SK-N-SH (cell line): ENCODE results near the gene CADM2. TPM values are rescaled to one million over a fixed set of nuclear protein-coding genes. Genes with fewer than 3 reads are reported as not detected.

Experiments used
- CTCF ChIA-PET: fragments of 300-600, 350-600 bp; formaldehyde crosslinking; extraction: SDS; loops from one replicate; lab custom pipeline; 2021; lab: Yijun Ruan, JAX
- POLR2A ChIA-PET: fragments of 350-600 bp; sonication (Branson Sonifier 250); formaldehyde crosslinking; extraction: SDS; loops from one replicate; lab custom pipeline; 2020; ENCODE audit warnings: antibody characterized with exemption, inconsistent platforms; lab: Yijun Ruan, JAX
- DNase-seq: peaks from one replicate; pipeline ENCODE4 v3.0.0; 2012
- H2AFZ ChIP-seq: fragments of 200-600 bp; sonication (generic); 2 replicates; pipeline ENCODE4 v1.8.1; 2016; ENCODE audit warnings: antibody characterized with exemption, mild to moderate bottlenecking, low read depth
- H3F3A ChIP-seq: fragments of 200-600 bp; sonication (generic); replicated peaks from 2 replicates; pipeline ENCODE3; 2016; ENCODE audit warnings: antibody characterized with exemption, mild to moderate bottlenecking; ENCODE audit not compliant: insufficient read depth
- H3K27ac ChIP-seq, 2 experiments: fragments of 200-500 bp in 1 of 2; fragments of 200-600 bp in 1 of 2; sonication (Bioruptor generic) in 1 of 2; sonication (generic), shearing (Covaris generic) in 1 of 2; 2 replicates each; pipeline versions ENCODE4 v1.5.1 to v1.6.1; 2014 to 2016; ENCODE audit warnings: low read depth in 2 of 2, inconsistent platforms in 1 of 2, low read length in 1 of 2, mild to moderate bottlenecking in 1 of 2, mixed read lengths in 1 of 2
- H3K27me3 ChIP-seq: fragments of 200-600 bp; sonication (generic), shearing (Covaris generic); 2 replicates; pipeline ENCODE4 v1.6.1; 2016; ENCODE audit warnings: mixed run types; ENCODE audit not compliant: insufficient read depth
- H3K36me3 ChIP-seq, 2 experiments: fragments of 200-500 bp in 1 of 2; fragments of 200-600 bp in 1 of 2; sonication (Bioruptor generic) in 1 of 2; sonication (generic) in 1 of 2; replicated peaks in 1 of 2; 2 replicates each; pipeline versions ENCODE3 to v1.5.1; 2014 to 2016; ENCODE audit warnings: low read length in 1 of 2, mild to moderate bottlenecking in 1 of 2; ENCODE audit not compliant: insufficient read depth in 2 of 2, control insufficient read depth in 1 of 2
- H3K4me1 ChIP-seq, 2 experiments: fragments of 200-500 bp in 1 of 2; fragments of 200-600 bp in 1 of 2; sonication (Bioruptor generic) in 1 of 2; sonication (generic), shearing (Covaris generic) in 1 of 2; 2 replicates each; pipeline versions ENCODE4 v1.5.1 to v1.6.1; 2014 to 2016; ENCODE audit warnings: low read depth in 1 of 2, low read length in 1 of 2, mixed run types in 1 of 2; ENCODE audit not compliant: insufficient read depth in 2 of 2, control insufficient read depth in 1 of 2
- H3K4me2 ChIP-seq: fragments of 200-600 bp; sonication (generic), shearing (Covaris generic); 2 replicates; pipeline ENCODE4 v1.6.1; 2017; ENCODE audit warnings: mixed run types
- H3K4me3 ChIP-seq, 2 experiments: fragments of 200-500 bp in 1 of 2; fragments of 200-600 bp in 1 of 2; sonication (Bioruptor generic) in 1 of 2; sonication (generic), shearing (Covaris generic) in 1 of 2; 2 replicates each; pipeline versions ENCODE4 v1.5.1 to v1.8.1; 2014 to 2016; ENCODE audit warnings: low read depth in 2 of 2, inconsistent platforms in 1 of 2, low read length in 1 of 2, mild to moderate bottlenecking in 1 of 2, mixed read lengths in 1 of 2, moderate library complexity in 1 of 2
- H3K79me2 ChIP-seq: fragments of 200-600 bp; sonication (generic); 2 replicates; pipeline ENCODE4 v1.8.1; 2017; ENCODE audit warnings: mild to moderate bottlenecking; ENCODE audit not compliant: insufficient read depth
- H3K9ac ChIP-seq: fragments of 200-600 bp; sonication (generic); 2 replicates; pipeline ENCODE4 v1.6.1; 2017; ENCODE audit warnings: mixed run types
- H3K9me2 ChIP-seq: fragments of 200-600 bp; sonication (generic); 2 replicates; pipeline ENCODE4 v1.6.1; 2017; ENCODE audit warnings: mixed run types
- H3K9me3 ChIP-seq: fragments of 200-600 bp; sonication (generic); 2 replicates; pipeline ENCODE4 v1.6.1; 2017; ENCODE audit warnings: mixed run types, mild to moderate bottlenecking, moderate library complexity
- H4K20me1 ChIP-seq: fragments of 200-600 bp; sonication (generic); 2 replicates; pipeline ENCODE4 v1.6.1; 2017; ENCODE audit warnings: mild to moderate bottlenecking, mixed run types; ENCODE audit not compliant: insufficient read depth
- CHD2 ChIP-seq: fragments of 150-350 bp; IDR thresholded peaks from 2 replicates; pipeline ENCODE4 v1.6.1; 2018; ENCODE audit warnings: low read length; ENCODE audit not compliant: partially characterized antibody
- EZH2phosphoT487 ChIP-seq: fragments of 200-600 bp; sonication (generic); IDR thresholded peaks from 2 replicates; pipeline ENCODE4 v1.6.1; 2017; ENCODE audit warnings: low read depth, mixed run types, mild to moderate bottlenecking, antibody characterized with exemption, moderate library complexity, borderline replicate concordance
- GABPA ChIP-seq: IDR thresholded peaks from 2 replicates; pipeline ENCODE4 v1.4.0; 2012; ENCODE audit warnings: low read depth, mild to moderate bottlenecking
- NFIC ChIP-seq: IDR thresholded peaks from 2 replicates; pipeline ENCODE4 v1.4.0; 2012; ENCODE audit warnings: borderline replicate concordance
- NRF1 ChIP-seq: IDR thresholded peaks from 2 replicates; pipeline ENCODE4 v1.6.1; 2012; ENCODE audit warnings: low read depth, mild to moderate bottlenecking, low read length
- POLR2AphosphoS5 ChIP-seq: IDR thresholded peaks from 2 replicates; pipeline ENCODE4 v1.6.1; 2012; ENCODE audit warnings: low read depth, low read length
- RCOR1 ChIP-seq: fragments of 150-350 bp; IDR thresholded peaks from 2 replicates; pipeline ENCODE4 v1.6.1; 2017; ENCODE audit warnings: antibody characterized with exemption, low read length
- RFX5 ChIP-seq: IDR thresholded peaks from 2 replicates; pipeline ENCODE4 v1.6.1; 2012; ENCODE audit warnings: mild to moderate bottlenecking, improper control_type of control experiment, low read length
- SIN3A ChIP-seq: IDR thresholded peaks from 2 replicates; pipeline ENCODE4 v1.6.1; 2012; ENCODE audit warnings: low read depth, mild to moderate bottlenecking, low read length, moderate library complexity, borderline replicate concordance
- TAF1 ChIP-seq: IDR thresholded peaks from 2 replicates; pipeline ENCODE4 v1.6.1; 2012; ENCODE audit warnings: low read depth, mild to moderate bottlenecking, low read length, moderate library complexity, borderline replicate concordance
- WGBS: methylation state at CpG from one replicate; pipeline ENCODE4 v1.1.6; 2017; ENCODE audit warnings: low lambda C conversion rate; 5-methylcytosine and 5-hydroxymethylcytosine counted together
- polyA plus RNA-seq, 3 experiments: library from polyadenylated mRNA; depleted of rRNA; stranded (reverse); fragments of >200 nt; gene quantifications; 2 replicates each; pipeline ENCODE4 v1.2.3, GENCODE V29; 2012
- TF ChIP-seq, protein P1 (sequence below): IDR thresholded peaks from 2 replicates; pipeline ENCODE4 v1.6.1; 2012; ENCODE audit warnings: mild to moderate bottlenecking, low read depth, low read length, moderate library complexity

The CADM2 gene
- polyA plus RNA-seq, 1 of the 3 experiments (the other 2 are of a cell fraction), result 0.46 TPM

DNA sequence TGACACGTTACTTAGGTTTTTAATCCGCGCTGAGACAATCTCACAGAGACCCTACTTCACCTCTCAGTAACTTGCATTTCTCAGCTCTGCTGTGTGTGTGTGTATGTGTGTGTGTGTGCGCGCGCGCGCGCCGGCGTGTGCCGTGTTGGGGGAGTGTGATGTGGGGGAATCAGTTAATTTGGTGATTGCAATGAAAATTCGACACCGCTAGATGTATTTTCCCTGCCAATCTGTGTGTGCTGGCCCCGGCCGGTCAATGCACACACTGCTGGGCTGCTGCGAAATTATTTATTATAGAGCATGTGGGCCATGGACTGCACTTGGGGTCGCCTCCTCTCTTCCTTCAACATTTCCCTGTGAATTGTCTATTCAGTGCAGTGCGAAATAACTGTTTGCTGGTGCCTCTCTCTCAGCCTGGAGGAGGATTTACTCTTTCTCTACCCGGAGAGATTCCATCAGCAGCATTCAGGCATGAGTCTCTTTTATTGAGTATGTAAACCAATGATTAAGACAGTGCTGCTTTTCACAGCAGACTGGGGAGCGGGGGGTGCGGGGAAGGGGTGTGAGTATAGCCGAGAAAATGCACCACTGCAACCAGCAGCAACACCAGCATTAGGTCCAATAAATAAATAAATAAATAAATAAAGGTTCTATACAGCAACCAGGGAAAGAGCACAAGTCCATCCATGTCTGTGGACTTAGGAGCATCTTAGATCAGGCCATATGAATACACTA lies 2.9 kb downstream of the CADM2 start:
- Histone ChIP-seq H3K4me2 (no peak overlapping the region), H3K27me3 (peaks cover 29% of the 10 kb centered on the region), H3K4me3 (peak overlapping the region in 1 of 2 experiments; percentile 63; a peak in 2 of 4 replicates), H2AFZ (no peak overlapping the region), H3K9me2 (no peaks in the 10 kb centered on the region), H4K20me1 (no peaks in the 10 kb centered on the region), H3K27ac (peak overlapping the region in 1 of 2 experiments; percentile 5; a peak in 1 of 4 replicates), H3F3A (no peaks in the 10 kb centered on the region), H3K36me3 (no peaks in the 10 kb centered on the region), H3K79me2 (no peaks in the 10 kb centered on the region), H3K9ac (no peak overlapping the region), H3K9me3 (no peaks in the 10 kb centered on the region), H3K4me1 (peaks cover 4 to 6% of the 10 kb centered on the region in 2 experiments; a peak in 3 of 4 replicates)
- DNase-seq, result peak; percentile 9
- no peak for TF ChIP-seq TAF1
- no peak for TF ChIP-seq SIN3A
- no peak for TF ChIP-seq RFX5
- TF ChIP-seq EZH2phosphoT487, result no peak
- TF ChIP-seq NFIC, result no peak
- TF ChIP-seq, protein P1, sequence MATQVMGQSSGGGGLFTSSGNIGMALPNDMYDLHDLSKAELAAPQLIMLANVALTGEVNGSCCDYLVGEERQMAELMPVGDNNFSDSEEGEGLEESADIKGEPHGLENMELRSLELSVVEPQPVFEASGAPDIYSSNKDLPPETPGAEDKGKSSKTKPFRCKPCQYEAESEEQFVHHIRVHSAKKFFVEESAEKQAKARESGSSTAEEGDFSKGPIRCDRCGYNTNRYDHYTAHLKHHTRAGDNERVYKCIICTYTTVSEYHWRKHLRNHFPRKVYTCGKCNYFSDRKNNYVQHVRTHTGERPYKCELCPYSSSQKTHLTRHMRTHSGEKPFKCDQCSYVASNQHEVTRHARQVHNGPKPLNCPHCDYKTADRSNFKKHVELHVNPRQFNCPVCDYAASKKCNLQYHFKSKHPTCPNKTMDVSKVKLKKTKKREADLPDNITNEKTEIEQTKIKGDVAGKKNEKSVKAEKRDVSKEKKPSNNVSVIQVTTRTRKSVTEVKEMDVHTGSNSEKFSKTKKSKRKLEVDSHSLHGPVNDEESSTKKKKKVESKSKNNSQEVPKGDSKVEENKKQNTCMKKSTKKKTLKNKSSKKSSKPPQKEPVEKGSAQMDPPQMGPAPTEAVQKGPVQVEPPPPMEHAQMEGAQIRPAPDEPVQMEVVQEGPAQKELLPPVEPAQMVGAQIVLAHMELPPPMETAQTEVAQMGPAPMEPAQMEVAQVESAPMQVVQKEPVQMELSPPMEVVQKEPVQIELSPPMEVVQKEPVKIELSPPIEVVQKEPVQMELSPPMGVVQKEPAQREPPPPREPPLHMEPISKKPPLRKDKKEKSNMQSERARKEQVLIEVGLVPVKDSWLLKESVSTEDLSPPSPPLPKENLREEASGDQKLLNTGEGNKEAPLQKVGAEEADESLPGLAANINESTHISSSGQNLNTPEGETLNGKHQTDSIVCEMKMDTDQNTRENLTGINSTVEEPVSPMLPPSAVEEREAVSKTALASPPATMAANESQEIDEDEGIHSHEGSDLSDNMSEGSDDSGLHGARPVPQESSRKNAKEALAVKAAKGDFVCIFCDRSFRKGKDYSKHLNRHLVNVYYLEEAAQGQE, result no peak
- no peak for TF ChIP-seq GABPA
- TF ChIP-seq CHD2, result no peak
- no peak for TF ChIP-seq RCOR1
- ChIA-PET CTCF (no interaction called here), POLR2A (no interaction called here)
- WGBS, result 20% methylated on average over 18 of the region's 23 CpGs

DNA sequence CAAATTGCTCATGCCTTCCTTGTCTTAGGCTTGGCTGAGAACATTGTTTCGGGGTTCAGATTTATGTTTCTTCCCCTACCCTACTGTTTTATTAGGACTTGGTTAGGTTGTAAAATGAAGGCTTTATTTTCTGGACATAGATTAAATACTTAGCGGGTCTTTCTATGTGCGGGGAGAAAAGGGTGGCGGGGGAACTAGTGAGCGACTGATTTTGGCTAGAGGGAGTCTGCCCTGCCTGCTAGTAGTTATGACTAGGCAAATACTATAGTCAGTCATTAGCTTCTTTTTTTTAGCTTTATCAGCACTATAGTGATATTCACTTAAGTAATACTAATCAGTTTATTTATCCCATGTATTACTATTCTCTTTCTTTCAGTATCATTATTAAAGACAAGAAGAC lies 3.6 kb downstream of the CADM2 start:
- Histone ChIP-seq H3K27ac (no peak overlapping the region), H3F3A (no peaks in the 10 kb centered on the region), H3K9me2 (no peaks in the 10 kb centered on the region), H3K4me2 (no peak overlapping the region), H3K36me3 (no peaks in the 10 kb centered on the region), H3K27me3 (peaks cover 29% of the 10 kb centered on the region), H2AFZ (no peak overlapping the region), H3K79me2 (no peaks in the 10 kb centered on the region), H4K20me1 (no peaks in the 10 kb centered on the region), H3K9me3 (no peaks in the 10 kb centered on the region), H3K4me1 (peaks cover 4 to 6% of the 10 kb centered on the region in 2 experiments; a peak in 3 of 4 replicates), H3K9ac (no peak overlapping the region), H3K4me3 (no peak overlapping the region)
- POLR2A ChIA-PET, result no interaction called here
- DNase-seq, result no peak
- WGBS, result 63% methylated on average over 5 of the region's 5 CpGs
- TF ChIP-seq POLR2AphosphoS5, result no peak
- TF ChIP-seq RCOR1, result no peak
- no peak for TF ChIP-seq NRF1
- CTCF ChIA-PET, result no interaction called here
